GM18858 (cell line): ENCODE results near the gene EFL1.
A peak's percentile ranks its signal among the peaks of the same experiment; 100 is the strongest.
"Not testable (repeated sequence)": the region's sequence is repeated elsewhere in the genome, so short reads cannot be mapped to it uniquely, and the experiment has no call there.

Experiments
- ATAC-seq: cut with Tn5 transposase; IDR thresholded peaks from one replicate; pipeline ENCODE4 v1.9.1; 2021; ENCODE audit not compliant: unreplicated experiment

Gene EFL1

DNA sequence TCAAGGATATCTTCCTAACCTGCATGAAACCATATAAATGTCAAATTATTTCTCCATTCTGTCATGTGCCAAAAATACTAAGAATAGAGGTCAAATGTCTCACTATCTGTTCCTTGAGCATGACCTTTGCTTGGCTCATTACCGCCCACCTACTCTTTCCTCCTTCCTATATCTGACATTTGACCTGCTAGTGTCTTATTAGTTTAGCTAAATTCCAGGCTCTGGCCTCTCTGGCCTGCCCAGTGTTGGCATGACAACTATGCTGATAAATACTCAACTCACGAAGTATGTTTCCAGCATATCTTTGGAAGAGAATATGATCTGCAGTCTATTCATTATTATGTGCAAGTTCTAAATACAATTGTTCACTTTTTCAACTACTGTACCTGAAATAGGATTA is 58.0 kb downstream of the EFL1 start:
- ATAC-seq: not testable (repeated sequence)

DNA sequence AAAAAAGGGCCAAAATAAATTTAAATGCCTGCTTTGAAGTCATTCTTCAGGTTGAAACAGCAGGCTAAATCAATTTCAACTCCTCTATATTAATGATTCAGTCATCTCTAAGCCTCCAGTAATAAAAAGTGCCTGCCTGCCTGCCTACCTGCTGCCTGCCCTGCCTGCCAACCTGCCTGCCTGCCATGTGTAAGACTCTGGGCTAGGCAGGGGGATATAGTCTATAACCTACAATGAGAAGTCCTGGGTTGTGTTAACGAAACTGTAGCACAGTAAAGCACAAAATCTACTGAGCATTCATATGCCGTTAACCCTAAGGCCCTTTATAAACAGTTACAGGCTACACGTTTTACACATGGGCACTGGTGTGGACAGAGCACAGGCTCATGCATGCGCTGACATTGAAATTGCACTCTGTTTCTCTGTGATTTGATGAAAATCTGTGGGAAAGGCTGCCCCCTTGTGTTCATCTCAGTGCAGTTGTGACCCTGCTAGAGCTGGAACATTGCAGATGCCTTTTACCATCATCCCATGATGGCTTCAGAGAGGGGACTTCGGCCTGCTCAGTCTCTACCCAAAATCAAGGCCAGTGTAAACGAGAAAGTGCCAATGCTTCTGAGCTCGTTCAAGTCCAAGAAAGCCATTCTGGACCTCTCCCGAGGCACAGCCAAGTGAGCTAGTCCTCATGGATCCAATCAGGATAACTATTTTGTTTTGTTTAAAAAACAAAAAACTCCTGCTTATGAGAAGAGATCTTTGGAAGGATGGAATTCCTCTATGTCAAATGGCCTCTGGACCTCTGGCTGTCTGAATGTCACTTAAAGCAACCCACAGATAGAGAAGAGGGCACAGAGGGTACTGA is 64.6 kb downstream of the EFL1 start:
- peak; percentile 73 for ATAC-seq

DNA sequence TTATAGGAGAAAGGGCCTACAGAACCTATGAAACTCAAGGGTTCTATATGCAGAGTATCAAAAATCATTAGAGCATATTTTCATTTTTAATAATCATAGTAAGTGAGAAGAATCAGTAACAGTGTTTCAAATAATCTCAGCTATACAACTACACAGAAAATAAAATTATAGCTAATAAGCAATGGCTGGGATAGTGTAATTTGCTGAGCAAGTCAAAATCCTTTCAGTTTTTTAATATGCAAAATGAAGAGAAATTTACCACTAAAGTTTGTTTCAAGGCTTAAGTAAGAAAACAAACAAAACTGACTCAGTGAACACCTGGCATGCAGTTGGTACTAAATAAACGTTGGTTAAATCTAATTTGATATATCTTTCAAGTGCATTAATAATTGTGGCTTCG is 66.2 kb downstream of the EFL1 start:
- no peak for ATAC-seq

DNA sequence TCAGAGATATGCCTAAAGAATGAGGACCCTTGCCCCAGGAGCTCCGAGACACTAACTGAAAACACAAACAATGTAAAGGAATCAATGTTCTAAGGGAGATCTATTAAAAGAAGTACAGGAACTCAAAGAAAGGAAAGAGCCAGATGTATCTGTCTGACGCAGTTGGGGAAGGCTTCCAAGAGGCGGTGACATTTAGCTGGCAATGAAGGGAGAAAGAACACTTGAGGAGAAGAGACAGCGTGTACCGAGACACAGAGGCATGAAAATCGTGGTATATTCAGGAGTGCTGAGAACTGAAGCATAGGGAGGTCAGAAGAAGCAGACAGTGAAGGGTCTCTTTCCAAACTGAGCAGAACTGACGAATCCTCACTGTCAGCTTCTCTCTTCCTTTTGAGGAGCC is 66.7 kb downstream of the EFL1 start:
- ATAC-seq: not testable (repeated sequence)

DNA sequence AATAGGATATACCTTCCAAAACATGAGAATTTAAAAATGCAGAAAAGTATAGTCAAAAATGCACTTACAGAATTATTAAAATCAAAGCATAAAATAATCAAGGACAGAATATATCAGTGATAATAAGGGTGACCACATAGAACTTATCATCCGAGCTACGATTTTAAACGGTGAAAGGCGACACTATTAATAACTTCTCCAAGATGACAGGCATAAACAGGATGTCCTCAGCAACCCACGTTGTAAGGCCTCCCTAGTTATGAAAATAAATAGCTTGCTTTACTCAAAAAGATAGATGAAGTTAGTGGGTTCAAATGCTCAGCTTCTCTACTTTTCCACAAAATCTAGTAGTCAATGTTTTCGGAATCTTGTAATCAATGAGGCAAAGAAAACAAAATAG is 68.0 kb downstream of the EFL1 start:
- not testable (repeated sequence) for ATAC-seq

DNA sequence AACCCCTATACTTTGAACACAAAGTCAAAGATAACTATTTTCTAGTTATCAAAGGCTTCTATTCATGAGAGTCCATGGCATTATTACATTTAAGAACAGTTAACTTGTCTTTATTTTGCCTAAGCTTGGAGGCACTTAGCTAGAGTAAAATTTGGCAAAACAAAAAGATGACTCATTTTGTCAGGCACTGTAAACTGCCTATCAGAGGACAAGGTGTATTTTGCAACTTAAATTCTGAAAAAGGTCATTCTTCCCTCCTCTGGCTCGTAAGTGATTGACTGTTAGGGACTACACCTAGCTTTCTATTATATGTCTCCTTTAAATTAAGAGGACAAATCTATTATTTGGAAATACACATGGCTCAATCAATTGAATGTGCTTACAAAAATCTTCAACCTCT is 69.1 kb downstream of the EFL1 start:
- not testable (repeated sequence) for ATAC-seq

DNA sequence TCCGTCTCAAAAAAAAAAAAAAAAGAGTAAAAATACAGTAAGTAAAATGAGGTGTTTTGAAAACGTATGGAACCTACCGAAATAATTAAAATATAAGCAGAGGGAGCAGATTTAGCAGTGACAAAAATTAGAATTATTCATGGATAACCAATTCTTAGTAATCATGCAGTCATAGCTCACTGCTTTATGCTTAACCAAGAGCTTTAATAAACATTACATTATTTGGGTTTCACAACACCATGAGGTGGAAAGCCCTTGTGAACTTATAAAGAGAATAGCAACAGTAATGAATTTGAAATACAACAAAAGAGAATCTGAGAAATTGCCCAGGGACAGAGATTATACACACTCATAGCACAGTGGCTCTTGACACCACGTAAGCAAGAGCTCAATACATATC is 70.1 kb downstream of the EFL1 start:
- not testable (repeated sequence) for ATAC-seq

DNA sequence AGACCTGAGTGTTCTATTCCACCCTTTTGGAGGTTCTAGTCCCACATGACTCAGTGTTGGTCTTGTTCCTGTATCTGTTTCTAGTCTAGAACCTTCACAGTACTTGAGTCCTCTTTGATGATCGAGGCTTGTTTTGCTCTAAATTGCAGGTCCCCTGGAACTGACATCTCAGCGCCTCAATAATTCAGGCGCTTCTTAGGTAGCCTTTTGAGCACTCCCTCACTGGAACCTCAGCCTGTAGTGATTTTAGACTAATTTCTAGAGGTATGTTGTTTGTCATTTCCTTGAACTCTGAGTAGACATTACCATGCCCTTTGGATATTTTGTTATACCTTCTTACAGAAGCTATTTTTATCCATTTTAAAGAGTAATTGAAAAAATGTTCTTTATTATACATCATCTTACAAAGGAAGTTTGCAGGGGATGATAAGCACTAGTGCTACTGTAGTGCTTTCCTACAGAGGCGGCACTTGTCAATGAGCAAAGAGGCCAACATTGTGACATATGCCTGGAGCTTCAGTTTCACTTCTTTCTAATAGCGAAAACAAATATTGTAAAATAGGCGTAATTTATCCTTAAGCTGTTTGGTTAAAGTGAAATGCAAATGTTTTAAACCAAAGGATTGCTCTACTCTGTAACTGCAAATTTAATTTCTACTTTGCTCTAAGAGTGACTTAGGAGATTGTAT is 75.7 kb downstream of the EFL1 start:
- ATAC-seq: peak; percentile 77

DNA sequence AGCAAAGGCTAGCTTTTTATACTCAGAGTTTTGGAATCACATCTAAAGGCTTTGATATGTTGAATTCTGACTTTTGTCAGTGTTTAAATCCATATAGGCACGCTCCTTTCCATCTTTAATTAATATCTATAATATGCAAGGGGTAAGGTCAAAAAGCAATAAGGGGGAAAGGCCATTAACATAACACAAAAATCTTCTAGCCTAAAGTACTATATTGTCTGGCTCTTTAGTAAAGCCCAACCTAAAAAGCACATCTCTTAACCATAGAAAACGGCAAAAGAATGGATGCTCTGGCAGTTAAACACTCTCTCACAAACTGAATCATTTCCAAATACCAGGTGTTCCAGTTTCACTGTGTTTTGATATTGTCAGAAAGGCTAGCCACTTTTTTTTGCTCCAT is 76.4 kb downstream of the EFL1 start:
- no peak for ATAC-seq

DNA sequence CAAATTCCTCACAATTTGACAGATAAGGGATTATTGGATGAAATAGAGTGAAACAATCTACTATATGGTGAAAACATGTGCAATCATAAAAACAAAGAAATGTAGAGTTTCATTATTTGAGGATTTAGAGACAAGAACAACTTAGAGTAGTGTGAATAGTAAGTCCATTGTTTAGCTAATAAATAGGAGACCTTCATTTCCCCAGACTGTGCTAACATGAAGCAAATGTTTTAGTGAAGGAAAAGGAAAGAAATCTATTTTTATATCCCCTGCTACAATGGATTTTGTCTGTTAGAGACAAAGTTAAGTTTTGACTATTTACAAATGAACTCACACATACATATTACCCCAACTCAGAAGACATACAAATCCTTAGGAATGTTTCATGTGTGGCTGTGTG is 77.8 kb downstream of the EFL1 start:
- no peak for ATAC-seq

DNA sequence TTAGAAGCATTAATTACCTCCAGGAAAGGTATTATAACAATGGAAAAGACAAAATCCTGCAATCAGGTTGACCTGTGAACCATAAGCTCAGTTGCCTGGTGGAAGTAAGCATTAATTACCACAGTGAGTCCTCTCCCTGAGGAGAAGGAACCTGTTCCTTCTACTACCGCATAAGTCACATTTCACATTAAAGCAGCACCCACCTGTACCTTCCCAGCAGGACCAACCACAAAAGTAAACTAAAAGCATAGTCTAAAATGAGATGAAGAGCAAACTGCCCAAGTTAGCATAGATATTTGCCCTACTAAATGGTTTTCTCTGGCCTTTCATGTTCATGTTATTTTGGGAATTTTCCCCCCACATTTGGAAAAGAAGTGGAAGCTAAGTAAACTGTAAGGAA is 78.2 kb downstream of the EFL1 start:
- no peak for ATAC-seq

DNA sequence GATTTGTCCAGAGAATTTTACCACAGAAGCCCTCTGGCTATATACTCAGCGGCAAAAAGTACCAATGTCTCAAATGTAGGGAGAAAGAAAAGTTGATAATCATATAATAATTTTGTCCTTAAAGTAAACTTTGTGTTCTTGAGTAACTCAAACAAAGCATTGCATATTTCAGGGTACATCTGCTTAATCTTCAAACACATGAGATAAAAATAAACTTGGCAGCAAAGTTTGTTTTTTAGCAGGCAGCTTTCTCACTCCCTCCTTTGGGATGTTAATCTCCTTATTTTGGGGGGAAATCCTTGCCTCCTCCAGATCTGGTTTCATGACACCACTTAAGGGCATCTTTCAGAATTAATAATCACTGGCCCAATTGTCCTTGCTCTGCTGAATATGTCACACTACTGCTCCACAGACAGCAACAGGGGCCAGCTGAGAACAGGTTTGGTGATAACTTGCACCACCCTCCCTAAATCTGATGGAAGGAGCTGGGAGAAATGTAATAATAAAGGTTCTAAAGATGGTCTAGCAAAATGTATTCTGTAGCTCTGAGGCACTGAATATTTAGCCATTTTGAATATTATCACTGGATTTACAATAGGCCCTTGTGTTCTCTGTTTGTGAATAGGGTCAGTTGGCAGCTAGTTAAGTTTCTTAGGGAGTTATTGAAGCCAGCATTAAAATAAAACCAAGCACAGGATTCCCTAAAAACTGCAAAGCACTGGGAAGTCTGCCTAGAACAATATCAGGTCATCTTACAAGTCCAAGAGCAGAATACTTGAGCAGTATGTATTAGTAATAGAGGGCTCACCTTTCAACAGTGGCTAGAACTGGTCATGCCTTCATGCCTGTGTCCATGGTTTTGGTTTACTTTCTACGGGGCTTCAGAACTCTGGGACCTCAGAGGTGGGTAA is 79.2 kb downstream of the EFL1 start:
- ATAC-seq: no peak

DNA sequence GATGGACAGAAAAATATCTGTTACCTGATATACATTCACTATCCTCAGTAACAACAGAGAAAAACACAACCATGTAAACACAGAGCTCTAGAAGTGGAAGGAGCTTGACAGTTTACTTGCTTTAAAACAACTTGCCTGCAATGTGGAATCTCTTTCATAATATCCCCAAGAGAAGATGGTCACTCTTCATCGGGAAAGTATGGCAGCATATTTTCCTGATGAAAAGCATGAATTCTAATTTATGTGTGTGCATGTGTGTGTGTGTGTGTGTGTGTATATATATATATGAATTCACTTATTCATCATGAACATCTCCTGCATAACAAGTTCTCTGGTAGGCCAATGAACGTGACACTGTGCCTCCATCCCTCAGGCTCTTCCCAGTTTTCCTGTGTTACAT is 81.2 kb downstream of the EFL1 start:
- no peak for ATAC-seq

DNA sequence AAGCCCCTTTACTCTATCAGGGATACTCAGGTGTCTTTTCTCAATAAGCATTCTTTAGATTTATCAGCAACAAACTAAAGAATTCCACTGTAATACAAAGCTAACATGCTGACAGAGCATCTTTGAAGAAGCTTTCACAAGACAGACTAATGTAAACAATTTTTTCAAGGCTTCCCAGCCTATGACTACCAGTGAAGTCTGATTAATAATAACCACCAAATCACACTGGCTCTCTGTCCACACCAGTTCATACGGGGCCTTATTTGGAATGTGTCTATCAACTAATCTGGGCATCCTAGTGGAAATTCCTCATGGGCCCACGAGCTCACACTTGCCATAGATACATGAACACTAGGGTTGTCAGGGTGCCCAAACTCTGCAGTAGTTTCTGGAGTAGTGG is 84.5 kb downstream of the EFL1 start:
- ATAC-seq: no peak

DNA sequence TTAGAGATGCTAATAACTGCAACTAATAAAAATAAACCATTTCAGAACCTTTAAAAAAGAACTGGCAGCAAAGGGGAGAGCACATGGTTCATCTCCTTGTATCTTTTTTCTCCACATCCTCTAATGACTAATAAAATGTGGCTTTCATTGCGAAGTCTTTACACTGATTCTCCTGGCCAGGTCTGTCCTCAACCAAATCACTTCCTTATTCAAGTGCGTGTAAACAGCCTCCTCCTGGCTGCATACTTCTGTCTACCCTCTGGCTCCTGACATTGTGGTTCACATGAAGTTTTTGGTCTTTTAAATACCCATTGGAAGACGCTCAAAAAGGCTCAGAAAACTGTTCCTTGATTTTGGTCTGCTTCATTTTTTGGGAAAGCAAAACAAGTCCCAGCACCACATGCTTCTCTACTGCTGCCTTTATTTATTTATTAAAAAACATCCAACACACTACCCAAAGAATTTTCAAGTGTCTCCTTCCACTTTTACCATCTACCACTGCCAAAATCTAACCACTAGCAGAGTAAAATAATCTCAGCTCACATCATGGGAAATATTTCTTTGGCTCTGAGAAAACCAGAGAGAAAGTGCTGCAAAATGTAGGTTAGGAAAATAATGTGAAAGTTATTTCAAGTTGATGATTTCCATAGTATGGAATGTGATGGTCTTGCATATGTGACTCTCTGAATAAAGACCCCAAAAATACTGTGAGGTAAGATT is 85.1 kb downstream of the EFL1 start:
- ATAC-seq: no peak

DNA sequence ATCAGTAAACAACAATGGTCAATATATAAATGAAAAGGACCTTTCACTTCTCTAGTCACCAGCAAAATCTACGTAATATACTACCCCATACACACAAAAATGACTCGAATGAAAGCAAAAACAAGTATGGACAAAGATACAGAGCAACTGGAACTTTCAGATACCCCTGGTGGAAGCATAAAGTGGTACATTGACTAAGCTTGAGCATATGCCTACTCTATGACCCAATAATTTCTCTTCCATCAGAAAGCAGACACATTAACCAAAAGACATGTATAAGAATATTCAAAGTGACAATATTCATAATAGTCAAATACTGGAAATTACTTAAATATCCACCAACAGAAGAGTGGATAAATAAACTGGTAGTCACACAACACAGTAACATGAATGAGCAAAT is 86.0 kb downstream of the EFL1 start:
- no peak for ATAC-seq

DNA sequence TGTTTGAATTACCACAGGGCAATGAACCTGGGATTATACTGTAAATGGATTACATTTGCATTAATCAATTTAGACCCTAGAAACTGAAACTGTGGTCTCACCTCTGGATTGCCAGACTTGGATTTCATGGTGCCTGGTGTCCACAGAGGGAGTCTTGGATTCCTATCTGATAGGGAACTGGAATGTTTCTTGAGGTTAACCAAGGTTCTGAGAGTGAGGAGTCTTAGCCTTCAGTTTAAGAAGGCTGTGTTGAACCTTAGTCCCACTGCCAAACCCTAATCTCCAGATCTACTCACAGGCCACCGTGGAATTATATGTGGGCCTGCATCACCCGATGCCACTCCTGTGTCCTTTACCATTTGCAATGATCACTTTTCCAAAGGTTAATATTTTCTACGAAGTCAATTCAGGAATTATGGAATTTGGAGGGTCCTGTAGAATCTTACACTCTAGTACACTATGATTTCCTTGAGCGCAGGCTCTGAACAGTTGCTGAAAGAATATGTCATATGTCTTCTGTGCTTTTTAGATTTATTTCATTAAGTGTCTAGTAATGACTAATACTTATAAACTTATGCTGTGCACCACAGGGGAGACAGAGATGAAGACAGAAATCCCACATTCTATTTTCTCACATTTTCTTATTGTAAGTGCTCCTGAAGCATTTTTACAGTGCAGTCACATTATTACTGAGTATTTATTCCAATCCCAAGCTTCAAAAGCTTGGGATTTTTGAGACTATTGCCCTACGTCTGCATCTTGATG is 87.9 kb downstream of the EFL1 start:
- ATAC-seq: no peak

DNA sequence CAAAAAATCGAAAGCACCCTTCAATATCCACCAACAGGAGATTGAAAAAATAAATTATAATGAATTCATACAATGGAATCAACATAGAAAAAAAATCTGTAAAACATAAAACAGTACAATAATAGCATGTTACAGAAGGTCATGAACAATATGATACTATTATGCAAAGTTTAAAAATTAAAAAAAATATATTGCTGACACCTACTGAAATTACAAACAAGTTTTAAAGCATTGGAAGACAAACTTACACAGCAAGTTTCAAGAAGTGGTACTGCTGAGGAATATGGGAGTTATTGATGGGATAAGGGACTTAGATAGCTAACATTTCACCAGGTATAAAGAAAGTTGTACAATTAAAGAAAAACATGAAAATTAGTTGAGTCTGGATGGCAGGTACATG is 89.4 kb downstream of the EFL1 start:
- ATAC-seq: no peak

DNA sequence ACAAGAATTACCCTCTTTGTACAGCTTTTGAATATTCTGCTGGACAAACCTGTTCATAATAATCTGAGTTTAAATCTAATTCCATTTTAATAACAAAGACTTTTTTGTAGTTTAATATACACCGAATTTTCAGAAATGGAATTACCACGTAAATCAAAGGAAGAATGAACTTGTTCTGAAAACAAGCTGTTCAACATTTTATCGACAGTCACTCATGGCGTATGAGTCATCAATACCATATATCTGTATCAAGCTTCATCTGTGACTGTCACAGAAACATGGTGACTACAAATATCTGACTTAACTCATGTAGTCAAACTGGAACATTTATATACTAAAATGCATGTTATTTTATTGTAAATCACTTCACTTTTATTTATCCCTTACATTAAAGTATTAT is 90.0 kb downstream of the EFL1 start:
- ATAC-seq: no peak

DNA sequence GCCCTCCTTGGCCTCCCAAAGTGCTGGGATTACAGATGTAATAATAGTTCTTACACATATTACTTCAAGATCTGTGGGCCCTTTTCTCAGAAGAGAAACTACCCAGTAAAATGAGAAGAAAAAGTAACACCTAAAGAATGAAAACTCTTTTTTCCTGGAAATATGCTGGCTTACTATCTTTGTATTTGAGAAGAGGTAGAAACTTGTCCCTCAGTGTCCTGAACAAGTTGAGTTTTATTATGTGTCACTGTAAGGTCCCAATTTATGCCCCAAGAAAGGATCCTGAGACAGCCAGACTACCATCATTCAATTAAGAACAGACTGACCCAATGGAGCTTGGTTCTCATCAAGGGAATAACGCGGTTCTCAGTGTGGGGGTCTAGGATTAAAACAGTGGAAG is 93.8 kb downstream of the EFL1 start:
- no peak for ATAC-seq
